D721Med (cell line): Measurements from ENCODE around the gene FAM117B.
"Not testable (repeated sequence)": the region's sequence is repeated elsewhere in the genome, so short reads cannot be mapped to it uniquely, and the experiment has no call there.

Experiments
- DNase-seq: peaks from one replicate; pipeline ENCODE4 v3.0.0; 2011; ENCODE audit warnings: low spot score; ENCODE audit not compliant: insufficient read length
- FAIRE-seq: peaks from 2 replicates; lab custom pipeline; 2011; peaks lifted over from hg19 to GRCh38; lab: Jason Lieb, UNC
- TF ChIP-seq, protein P1 (sequence below): IDR thresholded peaks from 2 replicates; pipeline ENCODE4 v1.5.1; 2012; ENCODE audit warnings: mild to moderate bottlenecking, control low read depth; ENCODE audit not compliant: insufficient read depth; ENCODE audit errors: missing control alignments

FAM117B gene

GRCh38 chr2:202700075-202700901, 65.5 kb downstream of the FAM117B start:
- DNase-seq (no peak), FAIRE-seq (no peak)
- TF ChIP-seq, protein P1, sequence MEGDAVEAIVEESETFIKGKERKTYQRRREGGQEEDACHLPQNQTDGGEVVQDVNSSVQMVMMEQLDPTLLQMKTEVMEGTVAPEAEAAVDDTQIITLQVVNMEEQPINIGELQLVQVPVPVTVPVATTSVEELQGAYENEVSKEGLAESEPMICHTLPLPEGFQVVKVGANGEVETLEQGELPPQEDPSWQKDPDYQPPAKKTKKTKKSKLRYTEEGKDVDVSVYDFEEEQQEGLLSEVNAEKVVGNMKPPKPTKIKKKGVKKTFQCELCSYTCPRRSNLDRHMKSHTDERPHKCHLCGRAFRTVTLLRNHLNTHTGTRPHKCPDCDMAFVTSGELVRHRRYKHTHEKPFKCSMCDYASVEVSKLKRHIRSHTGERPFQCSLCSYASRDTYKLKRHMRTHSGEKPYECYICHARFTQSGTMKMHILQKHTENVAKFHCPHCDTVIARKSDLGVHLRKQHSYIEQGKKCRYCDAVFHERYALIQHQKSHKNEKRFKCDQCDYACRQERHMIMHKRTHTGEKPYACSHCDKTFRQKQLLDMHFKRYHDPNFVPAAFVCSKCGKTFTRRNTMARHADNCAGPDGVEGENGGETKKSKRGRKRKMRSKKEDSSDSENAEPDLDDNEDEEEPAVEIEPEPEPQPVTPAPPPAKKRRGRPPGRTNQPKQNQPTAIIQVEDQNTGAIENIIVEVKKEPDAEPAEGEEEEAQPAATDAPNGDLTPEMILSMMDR: no peak

DNA sequence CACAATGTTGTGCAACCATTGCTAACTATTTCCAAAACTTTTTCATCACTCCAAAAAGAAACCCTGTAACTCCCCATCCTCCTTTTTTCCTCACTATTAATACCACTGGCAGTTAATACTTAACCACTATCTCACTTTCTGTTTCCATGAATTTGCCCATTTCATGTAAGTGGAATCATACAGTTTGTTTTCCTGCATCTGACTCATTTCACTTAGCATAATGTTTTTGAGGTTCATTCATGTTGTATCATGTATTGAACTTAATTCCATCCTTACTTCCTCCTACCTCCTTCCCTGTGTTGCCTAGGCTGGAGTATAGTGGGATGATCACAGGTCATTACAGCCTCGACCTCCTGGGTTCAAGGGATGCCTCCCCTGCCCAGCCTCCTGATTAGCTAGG, 68.3 kb downstream of the FAM117B start:
- FAIRE-seq (no peak), DNase-seq (no peak)
- TF ChIP-seq, protein P1: no peak

DNA sequence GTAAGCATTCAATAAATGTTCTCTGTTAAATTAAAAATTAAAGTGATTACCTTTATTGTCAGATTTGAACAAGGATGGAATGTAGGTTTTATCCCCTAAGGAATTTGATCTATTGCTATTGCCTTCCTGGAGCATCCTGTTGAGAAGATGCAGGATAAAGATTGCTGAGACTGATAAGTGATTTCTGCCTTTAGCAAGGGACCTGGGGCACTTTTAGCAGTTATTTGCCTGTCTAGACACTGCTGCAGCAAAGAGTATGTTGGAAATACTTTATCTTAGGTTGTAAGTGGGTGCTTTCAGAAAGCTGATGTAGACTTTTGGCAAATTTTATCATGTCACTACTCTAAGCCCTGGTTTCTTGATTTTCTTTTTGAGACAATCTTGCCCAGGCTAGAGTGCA, 69.5 kb downstream of the FAM117B start:
- no peak for DNase-seq
- TF ChIP-seq, protein P1: no peak
- no peak for FAIRE-seq

GRCh38 chr2:202705446-202706020, 70.8 kb downstream of the FAM117B start:
- FAIRE-seq (no peak), DNase-seq (no peak)
- TF ChIP-seq, protein P1: no peak

DNA sequence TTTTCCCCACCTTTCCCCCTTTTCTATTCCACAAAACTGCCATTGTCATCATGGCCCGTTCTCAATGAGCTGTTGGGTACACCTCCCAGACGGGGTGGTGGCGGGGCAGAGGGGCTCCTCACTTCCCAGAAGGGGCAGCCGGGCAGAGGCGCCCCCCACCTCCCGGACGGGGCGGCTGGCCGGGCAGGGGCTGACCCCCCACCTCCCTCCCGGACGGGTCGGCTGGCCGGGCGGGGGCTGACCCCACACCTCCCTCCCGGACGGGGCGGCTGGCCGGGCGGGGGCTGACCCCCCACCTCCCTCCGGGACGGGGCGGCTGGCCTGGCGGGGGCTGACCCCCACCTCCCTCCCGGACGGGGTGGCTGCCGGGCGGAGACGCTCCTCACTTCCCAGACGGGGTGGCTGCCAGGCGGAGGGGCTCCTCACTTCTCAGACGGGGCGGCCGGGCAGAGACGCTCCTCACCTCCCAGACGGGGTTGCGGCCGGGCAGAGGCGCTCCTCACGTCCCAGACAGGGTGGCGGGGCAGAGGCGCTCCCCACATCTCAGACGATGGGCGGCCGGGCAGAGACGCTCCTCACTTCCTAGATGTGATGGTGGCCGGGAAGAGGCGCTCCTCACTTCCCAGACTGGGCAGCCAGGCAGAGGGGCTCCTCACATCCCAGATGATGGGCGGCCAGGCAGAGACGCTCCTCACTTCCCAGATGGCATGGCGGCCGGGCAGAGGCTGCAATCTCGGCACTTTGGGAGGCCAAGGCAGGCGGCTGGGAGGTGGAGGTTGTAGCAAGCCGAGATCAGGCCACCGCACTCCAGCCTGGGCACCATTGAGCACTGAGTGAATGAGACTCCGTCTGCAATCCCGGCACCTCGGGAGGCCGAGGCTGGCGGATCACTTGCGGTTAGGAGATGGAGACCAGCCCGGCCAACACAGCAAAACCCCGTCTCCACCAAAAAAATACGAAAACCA, 80.5 kb downstream of the FAM117B start:
- DNase-seq, FAIRE-seq: not testable (repeated sequence)

GRCh38 chr2:202716114-202716718, 81.4 kb downstream of the FAM117B start:
- FAIRE-seq (no peak), DNase-seq (no peak)
- TF ChIP-seq, protein P1: no peak
